Astrocyte (in vitro differentiated cells and primary cell): ENCODE measurements around the gene TMIGD3. TPM values are rescaled to one million over a fixed set of nuclear protein-coding genes. Genes with fewer than 3 reads are reported as not detected.

Source experiments
- DNase-seq: peaks from one replicate; pipeline ENCODE4 v3.0.0-alpha.2; 2010; ENCODE audit warnings: low read depth
- FAIRE-seq: peaks from 2 replicates; lab custom pipeline; 2011; peaks lifted over from hg19 to GRCh38; lab: Jason Lieb, UNC
- H2AFZ ChIP-seq: 2 replicates; pipeline ENCODE4 v1.6.0; 2012; ENCODE audit warnings: low read depth, low read length, inconsistent platforms
- H3K27ac ChIP-seq: 2 replicates; pipeline ENCODE4 v1.5.1; 2011; ENCODE audit warnings: low read depth, low read length, inconsistent platforms
- H3K27me3 ChIP-seq: 2 replicates; pipeline ENCODE4 v1.6.0; 2011; ENCODE audit warnings: low read length, inconsistent platforms; ENCODE audit not compliant: insufficient read depth
- H3K36me3 ChIP-seq: 2 replicates; pipeline ENCODE4 v1.5.1; 2011; ENCODE audit warnings: low read length, inconsistent platforms; ENCODE audit not compliant: insufficient read depth
- H3K4me1 ChIP-seq: 2 replicates; pipeline ENCODE4 v1.5.1; 2011; ENCODE audit warnings: low read length, inconsistent platforms; ENCODE audit not compliant: insufficient read depth
- H3K4me2 ChIP-seq: 2 replicates; pipeline ENCODE4 v1.6.0; 2012; ENCODE audit warnings: low read length, inconsistent platforms
- H3K4me3 ChIP-seq: 2 replicates; pipeline ENCODE4 v1.5.1; 2011; ENCODE audit warnings: low read depth, mild to moderate bottlenecking, low read length, inconsistent platforms; ENCODE audit not compliant: insufficient read depth
- H3K79me2 ChIP-seq: 2 replicates; pipeline ENCODE4 v1.6.0; 2012; ENCODE audit warnings: mild to moderate bottlenecking, low read length, inconsistent platforms; ENCODE audit not compliant: insufficient read depth
- H3K9ac ChIP-seq: 2 replicates; pipeline ENCODE4 v1.6.0; 2012; ENCODE audit warnings: mild to moderate bottlenecking, low read length, inconsistent platforms
- H3K9me3 ChIP-seq: 2 replicates; pipeline ENCODE4 v1.5.1; 2012; ENCODE audit warnings: low read depth, mild to moderate bottlenecking, low read length, inconsistent platforms; ENCODE audit not compliant: insufficient read depth
- H4K20me1 ChIP-seq: 2 replicates; pipeline ENCODE4 v1.6.0; 2012; ENCODE audit warnings: low read length, inconsistent platforms; ENCODE audit not compliant: insufficient read depth
- H3K27ac Mint-ChIP-seq: one replicate; pipeline ENCODE4 v1.8.0; 2021; ENCODE audit warnings: mild to moderate bottlenecking, mixed read lengths; ENCODE audit not compliant: unreplicated experiment
- H3K27me3 Mint-ChIP-seq: one replicate; pipeline ENCODE4 v1.8.0; 2021; ENCODE audit warnings: low read depth, mixed read lengths; ENCODE audit not compliant: unreplicated experiment
- H3K36me3 Mint-ChIP-seq: one replicate; pipeline ENCODE4 v1.8.0; 2021; ENCODE audit warnings: low read depth, mixed read lengths; ENCODE audit not compliant: unreplicated experiment
- H3K4me1 Mint-ChIP-seq: one replicate; pipeline ENCODE4 v1.8.0; 2021; ENCODE audit warnings: low read depth, mixed read lengths; ENCODE audit not compliant: unreplicated experiment
- H3K4me3 Mint-ChIP-seq: one replicate; pipeline ENCODE4 v1.8.0; 2021; ENCODE audit warnings: mild to moderate bottlenecking, moderate library complexity, mixed read lengths; ENCODE audit not compliant: unreplicated experiment
- H3K9me3 Mint-ChIP-seq: one replicate; pipeline ENCODE4 v1.8.0; 2021; ENCODE audit warnings: mild to moderate bottlenecking, mixed read lengths; ENCODE audit not compliant: unreplicated experiment
- EZH2 ChIP-seq: IDR thresholded peaks from 2 replicates; pipeline ENCODE4 v1.6.1; 2012; ENCODE audit warnings: mild to moderate bottlenecking, low read length, inconsistent platforms; ENCODE audit not compliant: insufficient read depth
- total RNA-seq: library from RNA; stranded (reverse); gene quantifications from 2 replicates; pipeline ENCODE4 v1.2.1, GENCODE V29; 2021
- TF ChIP-seq, protein P1 (sequence below): IDR thresholded peaks from 2 replicates; pipeline ENCODE4 v1.5.1; 2011; ENCODE audit warnings: low read depth, mild to moderate bottlenecking, inconsistent platforms, low read length, moderate library complexity; ENCODE audit not compliant: insufficient read depth

TMIGD3 gene
- total RNA-seq, 1 donor from 2014 or later, result not detected

DNA sequence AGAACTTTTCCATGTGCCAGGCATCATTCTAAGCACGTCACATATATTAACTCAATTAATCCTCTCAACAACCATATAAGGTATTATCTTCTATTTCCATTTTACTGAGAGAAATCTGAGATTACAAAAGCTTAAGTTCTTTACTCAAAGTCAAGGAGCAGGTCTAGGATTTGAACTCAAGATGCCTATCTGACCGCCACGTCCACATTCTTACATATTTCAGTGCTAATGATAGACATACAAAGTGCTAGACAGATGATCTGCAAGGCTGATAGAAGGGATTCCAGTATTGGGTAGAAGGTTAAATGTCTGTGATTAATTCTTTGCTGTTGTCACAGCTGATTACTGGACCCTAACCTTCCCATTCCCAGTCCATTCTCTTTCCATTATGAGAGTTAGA is 49.7 kb downstream of the TMIGD3 start:
- TF ChIP-seq, protein P1, sequence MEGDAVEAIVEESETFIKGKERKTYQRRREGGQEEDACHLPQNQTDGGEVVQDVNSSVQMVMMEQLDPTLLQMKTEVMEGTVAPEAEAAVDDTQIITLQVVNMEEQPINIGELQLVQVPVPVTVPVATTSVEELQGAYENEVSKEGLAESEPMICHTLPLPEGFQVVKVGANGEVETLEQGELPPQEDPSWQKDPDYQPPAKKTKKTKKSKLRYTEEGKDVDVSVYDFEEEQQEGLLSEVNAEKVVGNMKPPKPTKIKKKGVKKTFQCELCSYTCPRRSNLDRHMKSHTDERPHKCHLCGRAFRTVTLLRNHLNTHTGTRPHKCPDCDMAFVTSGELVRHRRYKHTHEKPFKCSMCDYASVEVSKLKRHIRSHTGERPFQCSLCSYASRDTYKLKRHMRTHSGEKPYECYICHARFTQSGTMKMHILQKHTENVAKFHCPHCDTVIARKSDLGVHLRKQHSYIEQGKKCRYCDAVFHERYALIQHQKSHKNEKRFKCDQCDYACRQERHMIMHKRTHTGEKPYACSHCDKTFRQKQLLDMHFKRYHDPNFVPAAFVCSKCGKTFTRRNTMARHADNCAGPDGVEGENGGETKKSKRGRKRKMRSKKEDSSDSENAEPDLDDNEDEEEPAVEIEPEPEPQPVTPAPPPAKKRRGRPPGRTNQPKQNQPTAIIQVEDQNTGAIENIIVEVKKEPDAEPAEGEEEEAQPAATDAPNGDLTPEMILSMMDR, result no peak
- TF ChIP-seq EZH2, result no peak
- Histone ChIP-seq H3K9ac (no peak overlapping the region), H3K4me3 (no peak overlapping the region), H3K27ac (no peak overlapping the region), H3K4me2 (no peak overlapping the region), H3K4me1 (peaks cover 7% of the 10 kb centered on the region), H2AFZ (no peak overlapping the region), H4K20me1 (peaks cover 31% of the 10 kb centered on the region), H3K79me2 (peaks cover 65% of the 10 kb centered on the region), H3K36me3 (peaks cover 34% of the 10 kb centered on the region), H3K9me3 (no peaks in the 10 kb centered on the region), H3K27me3 (no peaks in the 10 kb centered on the region)
- Mint-ChIP-seq H3K4me3 (no peak overlapping the region), H3K27ac (no peak overlapping the region), H3K4me1 (peaks cover 11% of the 10 kb centered on the region), H3K27me3 (no peaks in the 10 kb centered on the region), H3K36me3 (no peaks in the 10 kb centered on the region), H3K9me3 (peaks cover 2% of the 10 kb centered on the region)
- DNase-seq (no peak), FAIRE-seq (no peak)

DNA sequence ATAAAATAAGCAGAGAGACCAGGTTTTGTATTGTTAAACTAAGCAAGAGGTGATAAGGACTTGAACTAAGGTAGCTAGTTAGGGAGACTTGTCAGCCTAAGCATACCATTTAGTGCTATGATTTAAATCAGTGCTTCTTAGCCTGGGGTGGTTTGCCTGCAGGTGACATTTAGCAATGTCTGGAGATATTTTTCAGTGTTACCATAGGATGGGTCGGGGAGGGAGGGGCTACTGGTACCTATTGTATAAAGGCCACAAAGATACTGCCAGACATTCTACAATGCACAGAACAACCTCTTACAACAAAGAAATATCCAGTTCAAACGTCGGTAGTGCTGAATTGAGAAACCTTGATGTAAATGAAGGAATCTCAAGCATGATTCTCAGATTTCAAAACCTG is 50.9 kb downstream of the TMIGD3 start:
- Histone ChIP-seq H4K20me1 (peaks cover 33% of the 10 kb centered on the region), H3K4me1 (peaks cover 13% of the 10 kb centered on the region), H3K79me2 (peaks cover 76% of the 10 kb centered on the region), H2AFZ (no peak overlapping the region), H3K27me3 (no peaks in the 10 kb centered on the region), H3K4me2 (no peak overlapping the region), H3K9me3 (no peaks in the 10 kb centered on the region), H3K27ac (no peak overlapping the region), H3K36me3 (peaks cover 24% of the 10 kb centered on the region), H3K9ac (no peak overlapping the region), H3K4me3 (no peak overlapping the region)
- no peak for FAIRE-seq
- peaks cover 2% of the 10 kb centered on the region for H3K9me3 Mint-ChIP-seq
- H3K4me3 Mint-ChIP-seq, result no peak overlapping the region
- H3K36me3 Mint-ChIP-seq, result no peaks in the 10 kb centered on the region
- no peak overlapping the region for H3K27ac Mint-ChIP-seq
- DNase-seq, result no peak
- H3K4me1 Mint-ChIP-seq, result peaks cover 14% of the 10 kb centered on the region
- no peaks in the 10 kb centered on the region for H3K27me3 Mint-ChIP-seq
- TF ChIP-seq EZH2, result no peak
- TF ChIP-seq, protein P1, result no peak

DNA sequence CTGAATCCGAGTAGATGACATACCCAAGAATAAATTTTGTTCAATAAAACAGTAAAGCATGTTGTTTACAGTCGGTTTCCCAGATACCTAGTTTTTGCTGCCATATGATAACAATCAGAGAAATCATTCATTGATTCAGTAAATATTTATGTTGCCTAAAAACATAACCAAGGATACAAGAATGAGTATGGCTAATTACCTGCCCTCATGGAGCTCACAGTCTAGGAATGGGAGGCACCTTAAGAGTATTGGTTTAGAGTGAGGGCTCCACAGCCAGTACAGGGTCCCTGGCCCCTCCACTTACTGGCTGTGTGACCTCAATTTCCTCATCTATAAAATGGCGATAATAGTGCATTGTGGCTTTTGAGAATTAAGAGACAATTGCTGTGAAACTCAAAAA is 53.2 kb downstream of the TMIGD3 start:
- FAIRE-seq (no peak), DNase-seq (no peak)
- H3K4me3 ChIP-seq, result peak overlapping the region; percentile 94
- no peaks in the 10 kb centered on the region for H3K9me3 ChIP-seq
- H3K4me1 ChIP-seq, result peaks cover 13% of the 10 kb centered on the region
- no peaks in the 10 kb centered on the region for H3K27me3 ChIP-seq
- peaks cover 96% of the 10 kb centered on the region for H3K79me2 ChIP-seq
- peaks cover 48% of the 10 kb centered on the region for H4K20me1 ChIP-seq
- H3K36me3 ChIP-seq, result peaks cover 31% of the 10 kb centered on the region
- peak overlapping the region; percentile 99 for H3K9ac ChIP-seq
- Mint-ChIP-seq H3K27me3 (no peaks in the 10 kb centered on the region), H3K27ac (peak overlapping the region; percentile 99), H3K36me3 (no peaks in the 10 kb centered on the region), H3K4me1 (peaks cover 22% of the 10 kb centered on the region), H3K4me3 (peak overlapping the region; percentile 100), H3K9me3 (peaks cover 2% of the 10 kb centered on the region)
- H2AFZ ChIP-seq, result no peak overlapping the region
- H3K4me2 ChIP-seq, result peak overlapping the region; percentile 88
- TF ChIP-seq, protein P1, result no peak
- TF ChIP-seq EZH2, result no peak
- peak overlapping the region; percentile 96 for H3K27ac ChIP-seq
